ENCODE data around the gene WNT7A. TPM values are rescaled to one million over a fixed set of nuclear protein-coding genes. Genes with fewer than 3 reads are reported as not detected.

Gene WNT7A
- total and polyA plus RNA-seq, 4 donors, result not detected

GRCh38 chr3:13786811-13787210 is 93.1 kb downstream of the WNT7A start (continued):
- no peak for TF ChIP-seq JUND (IDR thresholded peaks at IDR 0.05)

- Histone ChIP-seq H3K9me3 (ENCODE audit: control insufficient read depth in 4 of 4, low read length in 3 of 4) (peaks cover 0 to 2% (median 0%) of the 10 kb centered on the region in 4 donors), H3K9ac (ENCODE audit: low read depth in 1 of 2, low read length in 2 of 2) (no peak overlapping the region), H3K4me3 (ENCODE audit: low read depth in 1 of 3, low read length in 3 of 3) (no peak overlapping the region), H3K4me1 (ENCODE audit: control insufficient read depth in 4 of 4, insufficient read depth in 4 of 4, low read length in 3 of 4) (no peaks in the 10 kb centered on the region), H3K36me3 (ENCODE audit: control insufficient read depth in 4 of 4, insufficient read depth in 3 of 4, low read depth in 1 of 4, low read length in 3 of 4) (no peaks in the 10 kb centered on the region), H3K27me3 (ENCODE audit: control insufficient read depth in 4 of 4, insufficient read depth in 4 of 4, low read length in 3 of 4) (peaks cover 0 to 2% (median 0%) of the 10 kb centered on the region in 4 donors), H3K27ac (ENCODE audit: low read depth in 1 of 2, low read length in 2 of 2) (no peak overlapping the region)
- 90% methylated on average over 13 of the region's 13 CpGs for WGBS
- DNase-seq (ENCODE audit: low spot score), result no peak
- no peak for TF ChIP-seq NR2F2 (IDR thresholded peaks at IDR 0.05)
- no peak for TF ChIP-seq FOXA2 (IDR thresholded peaks at IDR 0.05)
- no peak for TF ChIP-seq TAF1 (conservative IDR thresholded peaks at IDR 0.05)
These were observed 93.9 kb downstream of the WNT7A start for GRCh38 chr3:13785853-13786436.

GRCh38 chr3:13785351-13785750 is 94.5 kb downstream of the WNT7A start:
- Histone ChIP-seq H3K36me3 (ENCODE audit: control insufficient read depth in 4 of 4, insufficient read depth in 3 of 4, low read depth in 1 of 4, low read length in 3 of 4) (no peaks in the 10 kb centered on the region), H3K9me3 (ENCODE audit: control insufficient read depth in 4 of 4, low read length in 3 of 4) (peaks cover 0 to 2% (median 0%) of the 10 kb centered on the region in 4 donors), H3K4me1 (ENCODE audit: control insufficient read depth in 4 of 4, insufficient read depth in 4 of 4, low read length in 3 of 4) (no peaks in the 10 kb centered on the region), H3K27me3 (ENCODE audit: control insufficient read depth in 4 of 4, insufficient read depth in 4 of 4, low read length in 3 of 4) (no peaks in the 10 kb centered on the region), H3K4me3 (ENCODE audit: low read depth in 1 of 3, low read length in 3 of 3) (no peak overlapping the region), H3K9ac (ENCODE audit: low read depth in 1 of 2, low read length in 2 of 2) (no peak overlapping the region), H3K27ac (ENCODE audit: low read depth in 1 of 2, low read length in 2 of 2) (no peak overlapping the region)
- TF ChIP-seq ZBTB33 (IDR thresholded peaks at IDR 0.05) (no peak), CTCF (IDR thresholded peaks at IDR 0.05; ENCODE audit: low read depth, low read length, missing input control) (no peak), JUND (IDR thresholded peaks at IDR 0.05) (no peak), NR2F2 (IDR thresholded peaks at IDR 0.05) (no peak), RXRA (IDR thresholded peaks at IDR 0.05) (no peak), RAD21 (IDR thresholded peaks at IDR 0.05) (no peak), REST (IDR thresholded peaks at IDR 0.05) (no peak), YY1 (IDR thresholded peaks at IDR 0.05) (no peak), FOXA1 (IDR thresholded peaks at IDR 0.05) (no peak), EGR1 (IDR thresholded peaks at IDR 0.05; ENCODE audit: low read depth in 2 of 2) (no peak), HNF4G (IDR thresholded peaks at IDR 0.05) (no peak)
- WGBS, result 86% methylated on average over 7 of the region's 7 CpGs
- no peak for DNase-seq (ENCODE audit: low spot score)

Data from liver (tissue), 9 donors.